ENCODE data around the gene MEDAG.

Gene MEDAG

DNA sequence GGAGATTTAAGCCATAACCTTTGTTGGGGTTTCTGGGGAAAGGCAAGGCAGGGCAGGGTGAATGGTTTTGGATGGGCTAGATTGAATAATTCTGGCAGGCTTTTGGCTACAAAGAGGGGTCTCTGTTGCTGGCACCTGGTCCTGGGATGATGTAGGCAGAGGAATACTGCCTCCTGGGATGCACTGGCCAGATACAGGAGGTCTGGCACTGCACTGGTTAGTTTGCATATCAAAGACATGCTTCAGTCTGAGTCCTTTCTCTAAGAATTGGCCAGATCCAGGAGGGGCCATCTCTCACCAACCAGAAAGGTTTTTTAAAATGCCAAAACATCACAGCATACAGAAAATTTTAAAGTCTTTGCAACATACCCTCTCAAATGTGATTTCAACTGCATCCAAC, 8.0 kb upstream of the MEDAG start:
- H3K4me1 ChIP-seq (ENCODE audit: control insufficient read depth, insufficient read depth, low read length): no peaks in the 10 kb centered on the region
- peaks cover 4% of the 10 kb centered on the region for H3K27me3 ChIP-seq (ENCODE audit: control insufficient read depth, insufficient read depth, low read length)
- H3K4me3 ChIP-seq (ENCODE audit: low read depth, low read length): no peak overlapping the region
- no peaks in the 10 kb centered on the region for H3K9me3 ChIP-seq (ENCODE audit: control insufficient read depth, insufficient read depth, low read length)
- H3K9ac ChIP-seq (ENCODE audit: low read depth, low read length): no peak overlapping the region
- no peaks in the 10 kb centered on the region for H3K36me3 ChIP-seq (ENCODE audit: control insufficient read depth, insufficient read depth, low read length)

DNA sequence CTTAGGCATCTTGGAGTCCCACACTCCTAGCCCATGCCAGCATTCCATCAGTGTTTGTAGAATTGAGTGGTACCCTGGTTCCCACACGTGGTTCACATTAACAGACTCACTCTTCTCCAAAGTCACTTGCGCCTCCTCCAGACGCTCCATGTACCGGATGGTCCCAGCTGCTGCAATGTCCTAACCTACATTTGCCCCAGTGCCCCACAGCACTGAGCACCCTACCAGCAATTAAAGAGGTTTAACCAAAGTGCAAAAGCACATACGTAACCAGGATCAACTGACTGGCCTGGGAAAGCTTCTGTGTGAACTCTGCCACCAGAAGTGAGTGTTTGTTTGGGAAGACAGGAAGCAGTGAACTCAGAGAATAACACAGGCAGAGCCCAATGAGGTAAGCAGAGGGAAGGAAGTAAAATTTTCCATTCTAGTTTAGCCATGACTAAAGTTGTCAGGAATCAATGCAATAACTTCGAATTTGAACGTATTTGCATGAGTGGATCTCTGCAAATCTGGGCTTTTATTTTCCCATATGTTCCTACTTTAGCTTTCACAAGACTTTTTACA, 7.3 kb upstream of the MEDAG start:
- H3K9ac ChIP-seq (ENCODE audit: low read depth, low read length): no peak overlapping the region
- no peak overlapping the region for H3K4me3 ChIP-seq (ENCODE audit: low read depth, low read length)
- H3K36me3 ChIP-seq (ENCODE audit: control insufficient read depth, insufficient read depth, low read length): no peaks in the 10 kb centered on the region
- H3K4me1 ChIP-seq (ENCODE audit: control insufficient read depth, insufficient read depth, low read length): no peaks in the 10 kb centered on the region
- H3K27me3 ChIP-seq (ENCODE audit: control insufficient read depth, insufficient read depth, low read length): peaks cover 10% of the 10 kb centered on the region
- no peaks in the 10 kb centered on the region for H3K9me3 ChIP-seq (ENCODE audit: control insufficient read depth, insufficient read depth, low read length)

DNA sequence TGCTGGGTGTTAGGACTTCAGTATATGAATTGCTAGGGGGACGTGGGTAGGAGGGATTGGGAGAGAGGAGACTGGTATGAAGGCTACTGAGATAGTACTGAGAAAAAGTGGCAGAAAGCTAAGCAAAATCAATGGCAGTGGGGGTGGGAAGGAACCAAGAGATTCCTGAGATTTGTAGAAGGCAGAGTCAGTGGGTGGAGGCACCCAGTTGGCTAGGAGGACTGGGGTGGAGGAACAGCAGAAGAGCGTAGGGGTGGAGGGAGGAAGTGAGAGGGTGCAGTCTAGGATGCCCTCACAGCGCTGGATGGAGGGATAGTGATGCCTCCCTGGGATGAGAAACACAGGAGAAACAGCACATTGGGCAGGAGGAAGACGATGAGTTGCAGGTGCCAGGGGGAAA, 5.6 kb upstream of the MEDAG start:
- no peak overlapping the region for H3K4me3 ChIP-seq (ENCODE audit: low read depth, low read length)
- H3K4me1 ChIP-seq (ENCODE audit: control insufficient read depth, insufficient read depth, low read length): no peaks in the 10 kb centered on the region
- H3K27me3 ChIP-seq (ENCODE audit: control insufficient read depth, insufficient read depth, low read length): peaks cover 27% of the 10 kb centered on the region
- no peak overlapping the region for H3K9ac ChIP-seq (ENCODE audit: low read depth, low read length)
- H3K36me3 ChIP-seq (ENCODE audit: control insufficient read depth, insufficient read depth, low read length): no peaks in the 10 kb centered on the region
- H3K9me3 ChIP-seq (ENCODE audit: control insufficient read depth, insufficient read depth, low read length): no peaks in the 10 kb centered on the region

DNA sequence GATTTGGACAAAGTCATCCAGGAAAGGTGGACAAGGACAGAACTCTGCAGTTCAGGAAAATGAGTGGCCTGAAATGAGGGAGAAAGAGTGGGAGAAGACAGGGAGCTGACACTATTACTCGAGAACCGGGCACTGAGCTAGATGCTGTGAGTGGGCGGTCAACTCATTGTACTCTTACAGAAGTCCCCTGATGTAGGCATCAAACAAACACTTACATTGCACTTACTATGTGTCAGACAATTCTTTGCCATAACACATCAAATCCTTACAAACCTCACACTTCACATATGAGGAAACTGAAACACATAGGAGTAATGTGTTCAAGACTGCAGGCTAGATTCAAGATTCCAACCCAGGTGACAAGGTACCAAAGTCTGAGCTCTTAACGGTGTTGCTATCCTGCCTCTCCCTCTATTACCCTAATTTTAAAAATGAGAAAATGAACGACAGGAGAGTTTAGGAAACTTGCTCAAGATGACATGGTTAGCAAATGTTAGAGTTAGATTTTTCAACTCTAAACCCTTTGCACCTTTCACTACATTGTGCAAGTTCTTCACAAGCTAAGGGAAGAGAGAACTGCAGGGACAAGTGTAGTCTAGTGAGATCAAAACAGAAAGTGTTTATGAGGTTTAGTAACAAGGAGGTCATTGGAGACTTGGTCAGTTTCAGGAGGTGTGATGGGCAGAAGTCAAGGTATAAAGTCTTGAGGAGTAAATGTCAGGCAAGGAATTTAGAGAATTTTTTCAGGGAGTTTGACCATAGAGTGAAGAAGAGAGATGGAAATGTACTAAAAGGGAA, 4.9 kb upstream of the MEDAG start:
- Histone ChIP-seq H3K4me3 (ENCODE audit: low read depth, low read length) (no peak overlapping the region), H3K9me3 (ENCODE audit: control insufficient read depth, insufficient read depth, low read length) (no peaks in the 10 kb centered on the region), H3K27me3 (ENCODE audit: control insufficient read depth, insufficient read depth, low read length) (peaks cover 33% of the 10 kb centered on the region), H3K36me3 (ENCODE audit: control insufficient read depth, insufficient read depth, low read length) (no peaks in the 10 kb centered on the region), H3K9ac (ENCODE audit: low read depth, low read length) (no peak overlapping the region), H3K4me1 (ENCODE audit: control insufficient read depth, insufficient read depth, low read length) (no peaks in the 10 kb centered on the region)

GRCh38 chr13:30904043-30904442, 2.0 kb upstream of the MEDAG start:
- Histone ChIP-seq H3K27me3 (ENCODE audit: control insufficient read depth, insufficient read depth, low read length) (peaks cover 55% of the 10 kb centered on the region), H3K36me3 (ENCODE audit: control insufficient read depth, insufficient read depth, low read length) (no peaks in the 10 kb centered on the region), H3K4me1 (ENCODE audit: control insufficient read depth, insufficient read depth, low read length) (no peaks in the 10 kb centered on the region), H3K9me3 (ENCODE audit: control insufficient read depth, insufficient read depth, low read length) (no peaks in the 10 kb centered on the region), H3K4me3 (ENCODE audit: low read depth, low read length) (no peak overlapping the region), H3K9ac (ENCODE audit: low read depth, low read length) (no peak overlapping the region)

DNA sequence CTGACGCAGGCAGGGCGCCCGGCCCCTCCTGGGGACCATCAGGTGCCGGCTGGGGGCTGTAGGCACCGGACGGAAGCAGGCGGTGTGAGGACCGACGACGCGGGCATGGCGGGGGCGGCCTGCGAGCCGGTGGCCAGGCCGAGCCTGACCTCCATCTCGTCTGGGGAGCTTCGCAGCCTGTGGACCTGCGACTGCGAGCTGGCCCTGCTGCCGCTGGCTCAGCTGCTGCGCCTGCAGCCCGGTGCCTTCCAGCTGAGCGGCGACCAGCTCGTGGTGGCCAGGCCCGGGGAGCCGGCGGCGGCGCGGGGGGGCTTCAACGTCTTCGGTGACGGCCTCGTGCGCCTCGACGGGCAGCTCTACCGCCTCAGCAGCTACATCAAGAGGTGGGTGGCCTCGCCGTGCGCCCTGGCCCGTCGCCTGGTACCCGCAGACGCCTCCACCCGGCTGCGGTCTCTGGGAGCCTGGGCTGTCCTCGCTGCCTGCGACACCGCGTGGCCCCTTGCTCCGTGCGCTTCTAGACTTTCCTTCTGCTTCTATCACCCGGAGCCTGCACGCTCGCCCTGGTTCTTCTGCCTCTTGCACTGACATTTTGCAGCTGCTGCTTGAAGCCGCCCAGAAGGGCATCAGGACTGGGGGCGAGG, 460 bp downstream of the MEDAG start:
- Histone ChIP-seq H3K4me3 (ENCODE audit: low read depth, low read length) (peak overlapping the region; percentile 45), H3K4me1 (ENCODE audit: control insufficient read depth, insufficient read depth, low read length) (no peaks in the 10 kb centered on the region), H3K27me3 (ENCODE audit: control insufficient read depth, insufficient read depth, low read length) (peaks cover 50% of the 10 kb centered on the region), H3K36me3 (ENCODE audit: control insufficient read depth, insufficient read depth, low read length) (no peaks in the 10 kb centered on the region), H3K9ac (ENCODE audit: low read depth, low read length) (peak overlapping the region; percentile 60), H3K9me3 (ENCODE audit: control insufficient read depth, insufficient read depth, low read length) (no peaks in the 10 kb centered on the region)

GRCh38 chr13:30907121-30907861, 1.2 kb downstream of the MEDAG start:
- no peaks in the 10 kb centered on the region for H3K9me3 ChIP-seq (ENCODE audit: control insufficient read depth, insufficient read depth, low read length)
- peaks cover 50% of the 10 kb centered on the region for H3K27me3 ChIP-seq (ENCODE audit: control insufficient read depth, insufficient read depth, low read length)
- H3K36me3 ChIP-seq (ENCODE audit: control insufficient read depth, insufficient read depth, low read length): no peaks in the 10 kb centered on the region
- peak overlapping the region; percentile 45 for H3K4me3 ChIP-seq (ENCODE audit: low read depth, low read length)
- no peaks in the 10 kb centered on the region for H3K4me1 ChIP-seq (ENCODE audit: control insufficient read depth, insufficient read depth, low read length)
- H3K9ac ChIP-seq (ENCODE audit: low read depth, low read length): no peak overlapping the region

DNA sequence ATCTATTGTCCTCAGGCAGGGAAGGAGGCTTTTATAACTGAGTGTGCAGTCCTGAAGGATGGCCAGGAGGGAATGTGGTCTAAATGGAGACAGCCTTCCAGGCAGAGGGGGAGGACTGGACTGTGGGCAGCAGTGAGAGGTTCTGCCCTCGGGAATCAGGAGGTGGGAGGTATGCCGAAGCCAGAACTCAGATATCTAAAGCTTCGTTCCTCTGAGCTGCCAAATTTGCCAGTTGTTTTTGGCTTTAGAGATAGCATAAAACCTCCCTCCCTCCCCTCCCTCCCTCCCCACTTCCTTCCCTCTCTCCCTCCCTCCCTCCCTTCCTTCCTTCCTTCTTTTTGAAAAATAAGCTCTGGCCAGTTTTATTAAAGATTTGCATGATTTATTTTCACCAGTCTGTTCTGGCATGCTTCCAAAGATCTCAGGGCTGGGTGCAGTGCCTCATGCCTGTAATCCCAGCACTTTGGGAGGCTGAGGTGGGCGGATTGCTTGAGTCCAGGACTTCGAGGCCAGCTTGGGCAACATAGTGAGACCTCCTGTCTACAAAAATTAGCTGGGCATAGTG, 2.4 kb downstream of the MEDAG start:
- Histone ChIP-seq H3K27me3 (ENCODE audit: control insufficient read depth, insufficient read depth, low read length) (peaks cover 47% of the 10 kb centered on the region), H3K4me1 (ENCODE audit: control insufficient read depth, insufficient read depth, low read length) (no peaks in the 10 kb centered on the region), H3K9ac (ENCODE audit: low read depth, low read length) (no peak overlapping the region), H3K4me3 (ENCODE audit: low read depth, low read length) (no peak overlapping the region), H3K36me3 (ENCODE audit: control insufficient read depth, insufficient read depth, low read length) (no peaks in the 10 kb centered on the region), H3K9me3 (ENCODE audit: control insufficient read depth, insufficient read depth, low read length) (no peaks in the 10 kb centered on the region)

- H3K4me3 ChIP-seq (ENCODE audit: low read depth, low read length): no peak overlapping the region
- no peaks in the 10 kb centered on the region for H3K36me3 ChIP-seq (ENCODE audit: control insufficient read depth, insufficient read depth, low read length)
- H3K9me3 ChIP-seq (ENCODE audit: control insufficient read depth, insufficient read depth, low read length): no peaks in the 10 kb centered on the region
- peaks cover 26% of the 10 kb centered on the region for H3K27me3 ChIP-seq (ENCODE audit: control insufficient read depth, insufficient read depth, low read length)
- H3K4me1 ChIP-seq (ENCODE audit: control insufficient read depth, insufficient read depth, low read length): no peaks in the 10 kb centered on the region
- no peak overlapping the region for H3K9ac ChIP-seq (ENCODE audit: low read depth, low read length)
Measured at GRCh38 chr13:30910676-30911075, 4.6 kb downstream of the MEDAG start.

DNA sequence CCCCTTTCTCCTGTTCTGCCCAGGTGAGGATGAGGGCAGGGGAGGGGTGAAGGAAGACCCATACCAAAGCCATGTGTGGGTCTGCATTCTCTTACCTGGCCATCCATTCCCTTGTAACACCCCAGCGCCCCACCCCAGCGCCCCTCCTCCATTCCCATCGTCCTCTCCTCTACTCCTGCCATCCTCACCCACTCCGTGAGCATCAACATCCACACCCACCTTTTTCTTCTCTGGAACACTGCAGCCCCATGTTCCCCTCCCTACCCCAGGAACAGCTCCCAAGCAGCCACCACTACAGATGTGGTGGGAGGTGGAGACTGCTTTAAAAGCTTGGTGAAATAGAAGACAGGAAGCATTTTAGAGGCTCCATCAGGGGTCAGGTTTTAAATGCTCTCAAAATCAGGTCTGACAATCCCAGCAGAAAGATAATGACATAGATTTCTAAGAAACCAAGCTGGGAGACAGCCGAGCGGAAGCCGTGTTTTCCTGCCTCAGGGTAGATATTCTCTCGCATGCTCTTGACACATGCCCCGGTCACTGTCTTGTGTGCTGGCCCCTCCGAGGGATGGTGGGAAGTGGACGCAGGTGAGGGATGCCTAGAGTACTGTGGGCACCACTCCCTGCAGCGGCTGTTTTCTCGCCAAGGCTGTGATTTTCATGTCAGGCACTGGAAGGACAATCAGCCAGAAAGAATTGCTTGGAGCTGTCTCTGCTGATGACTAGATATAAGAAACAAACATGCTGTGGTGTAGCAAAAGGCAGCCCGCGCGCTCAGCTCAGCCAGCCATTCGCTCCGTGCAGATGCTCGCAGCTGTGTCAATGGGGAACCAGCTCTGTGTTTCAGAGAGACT, 9.8 kb downstream of the MEDAG start:
- Histone ChIP-seq H3K4me3 (ENCODE audit: low read depth, low read length) (no peak overlapping the region), H3K27me3 (ENCODE audit: control insufficient read depth, insufficient read depth, low read length) (no peaks in the 10 kb centered on the region), H3K9ac (ENCODE audit: low read depth, low read length) (no peak overlapping the region), H3K9me3 (ENCODE audit: control insufficient read depth, insufficient read depth, low read length) (no peaks in the 10 kb centered on the region), H3K36me3 (ENCODE audit: control insufficient read depth, insufficient read depth, low read length) (no peaks in the 10 kb centered on the region), H3K4me1 (ENCODE audit: control insufficient read depth, insufficient read depth, low read length) (no peaks in the 10 kb centered on the region)

- no peak overlapping the region for H3K4me3 ChIP-seq (ENCODE audit: low read depth, low read length)
- H3K27me3 ChIP-seq (ENCODE audit: control insufficient read depth, insufficient read depth, low read length): no peaks in the 10 kb centered on the region
- H3K36me3 ChIP-seq (ENCODE audit: control insufficient read depth, insufficient read depth, low read length): no peaks in the 10 kb centered on the region
- no peaks in the 10 kb centered on the region for H3K4me1 ChIP-seq (ENCODE audit: control insufficient read depth, insufficient read depth, low read length)
- H3K9ac ChIP-seq (ENCODE audit: low read depth, low read length): no peak overlapping the region
- no peaks in the 10 kb centered on the region for H3K9me3 ChIP-seq (ENCODE audit: control insufficient read depth, insufficient read depth, low read length)
Measured at GRCh38 chr13:30916991-30917390, 10.9 kb downstream of the MEDAG start.
